Testis (tissue), 3 donors: ENCODE results near the gene PEF1. TPM values are rescaled to one million over a fixed set of nuclear protein-coding genes. Genes with fewer than 3 reads are reported as not detected.

Experiments
- DNase-seq: peaks from one replicate; pipeline ENCODE4 v3.0.0-alpha.2; 2019
- H3K27ac ChIP-seq, 2 donors: fragments of 200-600 bp; sonication (generic); one replicate each; pipeline ENCODE4 v1.5.1; 2019
- H3K27me3 ChIP-seq: fragments of 200-600 bp; sonication (generic); one replicate; pipeline ENCODE4 v1.5.1; 2019
- H3K36me3 ChIP-seq: fragments of 200-600 bp; sonication (generic); one replicate; pipeline ENCODE4 v1.5.1; 2017; ENCODE audit warnings: low read depth; ENCODE audit errors: missing control alignments
- H3K4me1 ChIP-seq: fragments of 200-600 bp; sonication (generic); one replicate; pipeline ENCODE4 v1.5.1; 2019
- H3K4me3 ChIP-seq, 2 donors: fragments of 200-600 bp; sonication (generic); one replicate each; pipeline ENCODE4 v1.5.1; 2017 to 2019
- H3K9me3 ChIP-seq: fragments of 200-600 bp; sonication (generic); one replicate; pipeline ENCODE4 v1.5.1; 2017
- POLR2A ChIP-seq: fragments of 450-650 bp; IDR thresholded peaks from one replicate; pipeline ENCODE4 v1.6.1; 2017; ENCODE audit warnings: antibody characterized with exemption, mild to moderate bottlenecking, moderate library complexity
- WGBS, 2 donors: methylation state at CpG; one replicate each; pipeline ENCODE4 v1.1.5; 2018; 5-methylcytosine and 5-hydroxymethylcytosine counted together
- intact Hi-C: fragments of 100-400 bp; cut with DNase I; formaldehyde crosslinking; loops from one replicate; pipeline ENCODE4 v1.15.1; 2023; ENCODE audit warnings: low total_unique reads
- polyA plus RNA-seq: library from polyadenylated mRNA; stranded (reverse); fragments of 350-450 nt; fragmentation: Illumina TruSeq; extraction: RNeasy Lipid Tissue Mini Kit (QIAGEN cat#74804); gene quantifications from one replicate; pipeline ENCODE4 v1.2.3, GENCODE V29; 2014; ENCODE audit warnings: low read depth, low replicate concordance; ENCODE audit not compliant: insufficient read depth
- total RNA-seq, 2 donors: library from RNA; depleted of rRNA; stranded (reverse); fragments of >200 nt; gene quantifications; one replicate each; pipeline ENCODE4 v1.2.3, GENCODE V29; 2016
- TF ChIP-seq, protein P1 (sequence below), 3 experiments: fragments of 450-650 bp in 2 of 3; fragments of 200-600 bp in 1 of 3; sonication (generic) in 1 of 3; IDR thresholded peaks; one replicate each; pipeline ENCODE4 v1.5.1; 2016 to 2019; ENCODE audit warnings: antibody characterized with exemption in 3 of 3, mild to moderate bottlenecking in 2 of 3, moderate library complexity in 1 of 3

Gene PEF1
- total and polyA plus RNA-seq, 3 donors from 2014 or later, result 73.5 to 124 (median 81.4) TPM

DNA sequence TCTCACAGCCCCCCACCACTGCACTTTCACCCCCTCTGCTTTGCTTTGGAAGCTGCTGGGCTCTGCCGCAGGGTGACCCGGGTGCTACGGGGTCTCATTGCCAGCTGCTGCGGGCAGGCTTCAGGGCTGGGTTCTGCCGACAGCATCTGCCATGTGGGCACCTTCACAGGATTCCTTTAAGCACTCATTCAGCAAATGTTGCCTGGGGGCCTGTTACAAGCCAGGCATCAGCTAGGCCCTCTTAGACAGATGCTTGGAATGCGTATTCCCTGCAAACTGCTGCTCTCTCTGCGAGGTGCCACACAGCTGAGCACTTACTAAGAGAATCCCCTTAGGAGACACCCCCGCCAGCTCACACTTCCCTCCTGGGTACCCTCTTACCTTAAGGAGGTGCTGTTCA, 29.9 kb upstream of the PEF1 start:
- Histone ChIP-seq H3K27me3 (no peaks in the 10 kb centered on the region), H3K27ac (no peak overlapping the region), H3K36me3 (no peaks in the 10 kb centered on the region), H3K4me3 (no peak overlapping the region), H3K9me3 (no peaks in the 10 kb centered on the region), H3K4me1 (peaks cover 36% of the 10 kb centered on the region)
- 82 to 88% methylated on average over 5 to 8 of the region's 8 CpGs for WGBS, 2 donors
- intact Hi-C loops, result no loop called here
- no peak for DNase-seq
- TF ChIP-seq, protein P1, sequence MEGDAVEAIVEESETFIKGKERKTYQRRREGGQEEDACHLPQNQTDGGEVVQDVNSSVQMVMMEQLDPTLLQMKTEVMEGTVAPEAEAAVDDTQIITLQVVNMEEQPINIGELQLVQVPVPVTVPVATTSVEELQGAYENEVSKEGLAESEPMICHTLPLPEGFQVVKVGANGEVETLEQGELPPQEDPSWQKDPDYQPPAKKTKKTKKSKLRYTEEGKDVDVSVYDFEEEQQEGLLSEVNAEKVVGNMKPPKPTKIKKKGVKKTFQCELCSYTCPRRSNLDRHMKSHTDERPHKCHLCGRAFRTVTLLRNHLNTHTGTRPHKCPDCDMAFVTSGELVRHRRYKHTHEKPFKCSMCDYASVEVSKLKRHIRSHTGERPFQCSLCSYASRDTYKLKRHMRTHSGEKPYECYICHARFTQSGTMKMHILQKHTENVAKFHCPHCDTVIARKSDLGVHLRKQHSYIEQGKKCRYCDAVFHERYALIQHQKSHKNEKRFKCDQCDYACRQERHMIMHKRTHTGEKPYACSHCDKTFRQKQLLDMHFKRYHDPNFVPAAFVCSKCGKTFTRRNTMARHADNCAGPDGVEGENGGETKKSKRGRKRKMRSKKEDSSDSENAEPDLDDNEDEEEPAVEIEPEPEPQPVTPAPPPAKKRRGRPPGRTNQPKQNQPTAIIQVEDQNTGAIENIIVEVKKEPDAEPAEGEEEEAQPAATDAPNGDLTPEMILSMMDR (IDR thresholded peaks at IDR 0.05), result no peak
- TF ChIP-seq POLR2A, result no peak

DNA sequence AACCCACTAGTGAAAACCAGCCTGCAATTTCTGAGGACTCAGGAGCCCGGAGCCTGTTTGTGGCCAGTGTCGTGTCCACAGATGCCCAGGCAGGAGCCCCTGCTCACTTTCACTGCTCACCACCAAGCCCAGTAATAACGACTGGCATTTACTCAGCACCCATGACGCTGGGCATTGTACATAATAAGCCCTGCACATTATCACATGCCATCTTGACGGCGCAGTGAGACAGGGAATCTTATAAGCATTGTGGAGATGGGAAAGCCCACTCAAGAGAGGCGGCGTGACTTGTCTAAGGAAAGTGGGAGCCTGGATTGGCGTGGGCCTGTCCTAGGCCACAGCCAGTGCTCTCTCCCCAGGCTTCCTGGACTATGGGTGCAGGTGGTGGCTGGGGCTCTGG, 28.8 kb upstream of the PEF1 start:
- Histone ChIP-seq H3K9me3 (no peaks in the 10 kb centered on the region), H3K27me3 (no peaks in the 10 kb centered on the region), H3K4me3 (no peak overlapping the region), H3K4me1 (peaks cover 46% of the 10 kb centered on the region), H3K36me3 (no peaks in the 10 kb centered on the region), H3K27ac (no peak overlapping the region)
- intact Hi-C loops, result no loop called here
- no peak for DNase-seq
- TF ChIP-seq, protein P1 (IDR thresholded peaks at IDR 0.05), result no peak
- TF ChIP-seq POLR2A, result no peak
- WGBS, 2 donors, result 86 to 87% methylated on average over 9 of the region's 9 CpGs

DNA sequence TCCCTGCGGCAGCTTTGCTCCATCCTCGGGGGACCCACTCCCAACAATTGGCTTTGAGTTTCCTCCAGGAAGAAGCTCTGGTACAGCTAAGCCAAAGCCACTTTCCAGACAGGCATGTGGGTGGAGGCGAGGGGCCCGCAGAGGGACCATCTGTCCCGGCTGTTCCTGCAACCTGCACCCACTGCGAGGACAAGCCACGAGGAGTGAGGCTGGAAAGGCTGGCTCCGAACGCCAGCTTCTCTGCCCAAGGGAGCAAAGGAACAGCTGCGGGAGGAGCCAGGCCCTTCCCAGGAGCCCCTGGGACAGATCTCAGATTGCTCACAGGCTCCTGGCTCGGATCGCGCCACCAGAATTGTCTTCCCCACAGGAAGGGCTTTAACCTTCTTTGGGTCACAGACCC, 28.3 kb upstream of the PEF1 start:
- WGBS, 2 donors, result 48 to 50% methylated on average over 12 to 13 of the region's 13 CpGs
- intact Hi-C loops, result no loop called here
- Histone ChIP-seq H3K4me1 (peaks cover 46% of the 10 kb centered on the region), H3K27ac (no peak overlapping the region), H3K9me3 (no peaks in the 10 kb centered on the region), H3K36me3 (no peaks in the 10 kb centered on the region), H3K27me3 (no peaks in the 10 kb centered on the region), H3K4me3 (no peak overlapping the region)
- DNase-seq, result no peak
- no peak for TF ChIP-seq POLR2A
- TF ChIP-seq, protein P1 (IDR thresholded peaks at IDR 0.05), result no peak

DNA sequence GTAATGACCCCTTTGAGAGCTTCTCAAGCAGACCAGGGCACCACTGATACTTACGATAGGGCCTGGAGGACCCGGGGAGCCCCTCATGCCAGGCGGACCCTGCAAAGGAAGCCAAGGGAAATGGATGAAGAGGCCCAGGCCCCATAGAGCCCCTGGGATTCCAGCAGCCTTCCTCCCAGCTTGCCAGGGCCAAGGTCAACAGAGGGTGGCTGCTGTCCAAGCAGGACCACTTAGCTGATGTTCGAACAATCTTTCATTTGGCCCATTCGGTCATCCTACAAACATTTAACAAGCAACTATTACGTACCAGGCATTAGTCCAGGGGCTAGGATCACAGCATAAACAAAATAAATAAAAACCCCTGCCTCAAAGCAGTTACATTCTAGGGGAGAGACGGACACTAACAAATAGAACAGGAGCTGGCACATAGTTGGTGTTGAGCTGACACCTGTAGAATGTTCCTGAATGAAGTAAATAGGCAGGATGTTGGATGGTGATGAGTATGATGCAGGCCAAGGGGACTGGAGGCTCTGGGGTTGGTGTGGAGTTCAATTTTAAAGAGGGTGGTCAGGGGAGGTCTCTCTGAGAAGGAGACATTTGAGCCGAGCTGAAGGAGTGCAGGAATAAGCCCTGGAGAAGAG, 27.0 kb upstream of the PEF1 start:
- Histone ChIP-seq H3K36me3 (no peaks in the 10 kb centered on the region), H3K4me3 (no peak overlapping the region), H3K27me3 (no peaks in the 10 kb centered on the region), H3K9me3 (no peaks in the 10 kb centered on the region), H3K4me1 (peaks cover 53% of the 10 kb centered on the region), H3K27ac (peak overlapping the region in 1 of 2 donors; percentile 27)
- WGBS, 2 donors, result 54 to 66% methylated on average over 8 of the region's 8 CpGs
- no peak for DNase-seq
- TF ChIP-seq, protein P1 (IDR thresholded peaks at IDR 0.05), result no peak
- TF ChIP-seq POLR2A, result no peak
- intact Hi-C loops, result no loop called here

DNA sequence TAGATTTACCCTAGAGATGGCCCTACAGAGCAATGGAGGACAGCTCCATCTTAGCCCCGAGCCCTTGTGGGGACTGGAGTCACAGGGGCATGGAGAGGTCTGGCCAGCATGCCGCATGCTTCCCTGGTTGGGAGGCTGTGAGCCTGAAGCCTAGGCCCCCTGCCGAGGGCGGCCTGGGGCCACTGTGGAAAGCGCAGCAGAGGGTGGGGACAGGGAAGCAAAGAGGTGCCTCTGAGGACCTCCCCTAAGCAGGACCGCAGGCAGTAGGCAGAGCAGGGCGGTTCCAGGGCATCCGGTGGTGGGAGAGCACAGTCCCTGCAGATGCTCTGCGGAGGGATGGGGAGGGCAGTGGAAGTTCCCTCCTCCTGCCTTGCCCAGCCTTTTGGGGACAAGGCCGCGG, 26.5 kb upstream of the PEF1 start:
- no peaks in the 10 kb centered on the region for H3K27me3 ChIP-seq
- no peak for DNase-seq
- H3K4me3 ChIP-seq, result no peak overlapping the region
- TF ChIP-seq, protein P1 (IDR thresholded peaks at IDR 0.05), result no peak
- no peak for TF ChIP-seq POLR2A
- H3K27ac ChIP-seq, result peak overlapping the region in 1 of 2 donors; percentile 77
- 57 to 64% methylated on average over 8 to 11 of the region's 11 CpGs for WGBS, 2 donors
- no peaks in the 10 kb centered on the region for H3K36me3 ChIP-seq
- no peaks in the 10 kb centered on the region for H3K9me3 ChIP-seq
- intact Hi-C loops, result no loop called here
- peaks cover 59% of the 10 kb centered on the region for H3K4me1 ChIP-seq
